ENCODE measurements around the gene RBPMS2.
"Not testable (repeated sequence)": the region's sequence is repeated elsewhere in the genome, so short reads cannot be mapped to it uniquely, and the experiment has no call there.

RBPMS2 gene

GRCh38 chr15:64751464-64751863 is 23.9 kb downstream of the RBPMS2 start:
- H3K4me3 ChIP-seq (ENCODE audit: low read depth in 1 of 2, low read length in 2 of 2): no peak overlapping the region
- H3K9me3 ChIP-seq (ENCODE audit: low read length): no peaks in the 10 kb centered on the region
- H3K36me3 ChIP-seq (ENCODE audit: insufficient read depth, low read length): peaks cover 17% of the 10 kb centered on the region
- H3K9ac ChIP-seq (ENCODE audit: low read length): no peak overlapping the region
- peaks cover 72% of the 10 kb centered on the region for H3K4me1 ChIP-seq (ENCODE audit: insufficient read depth, low read length)
- no peaks in the 10 kb centered on the region for H3K27me3 ChIP-seq (ENCODE audit: control insufficient read depth in 1 of 2, insufficient read depth in 2 of 2, low read length in 2 of 2)
- peak overlapping the region; percentile 79 for H3K27ac ChIP-seq (ENCODE audit: low read depth, low read length)

DNA sequence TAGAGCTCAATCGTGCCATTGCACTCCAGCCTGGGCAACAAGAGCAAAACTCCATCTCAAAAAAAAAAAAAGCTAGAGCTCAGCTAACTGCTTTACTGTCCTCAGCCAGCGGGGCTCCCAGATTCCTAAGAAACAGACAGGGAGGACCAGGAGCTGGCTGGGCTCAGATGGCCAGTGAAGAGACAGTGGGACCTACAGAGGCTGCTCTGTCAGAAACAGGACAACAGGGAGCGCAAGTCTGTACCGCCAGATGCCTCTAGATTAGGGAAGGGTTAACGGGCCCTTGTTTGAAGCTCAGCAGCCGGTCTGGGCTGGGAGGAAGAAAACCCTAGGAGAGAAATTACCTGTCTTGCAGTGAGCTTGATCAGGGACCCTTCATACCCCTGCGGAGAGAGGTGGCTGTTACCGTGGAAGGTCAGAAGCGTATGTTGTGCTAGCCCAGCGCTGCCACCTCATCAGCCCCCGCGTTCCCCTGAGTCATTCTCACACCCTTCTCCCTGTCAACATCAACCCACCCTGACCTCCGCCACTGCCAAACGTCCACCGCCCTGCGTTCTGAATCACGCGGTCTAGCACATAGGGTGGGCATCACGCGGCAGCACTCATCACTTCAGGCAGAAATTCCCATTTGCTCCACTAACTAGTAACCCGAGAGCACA is 25.3 kb downstream of the RBPMS2 start:
- Histone ChIP-seq H3K4me1 (ENCODE audit: insufficient read depth, low read length) (peaks cover 73% of the 10 kb centered on the region), H3K36me3 (ENCODE audit: insufficient read depth, low read length) (peaks cover 17% of the 10 kb centered on the region), H3K27me3 (ENCODE audit: control insufficient read depth in 1 of 2, insufficient read depth in 2 of 2, low read length in 2 of 2) (no peaks in the 10 kb centered on the region), H3K9me3 (ENCODE audit: low read length) (no peaks in the 10 kb centered on the region), H3K9ac (ENCODE audit: low read length) (no peak overlapping the region), H3K27ac (ENCODE audit: low read depth, low read length) (peak overlapping the region; percentile 79), H3K4me3 (ENCODE audit: low read depth in 1 of 2, low read length in 2 of 2) (no peak overlapping the region)

DNA sequence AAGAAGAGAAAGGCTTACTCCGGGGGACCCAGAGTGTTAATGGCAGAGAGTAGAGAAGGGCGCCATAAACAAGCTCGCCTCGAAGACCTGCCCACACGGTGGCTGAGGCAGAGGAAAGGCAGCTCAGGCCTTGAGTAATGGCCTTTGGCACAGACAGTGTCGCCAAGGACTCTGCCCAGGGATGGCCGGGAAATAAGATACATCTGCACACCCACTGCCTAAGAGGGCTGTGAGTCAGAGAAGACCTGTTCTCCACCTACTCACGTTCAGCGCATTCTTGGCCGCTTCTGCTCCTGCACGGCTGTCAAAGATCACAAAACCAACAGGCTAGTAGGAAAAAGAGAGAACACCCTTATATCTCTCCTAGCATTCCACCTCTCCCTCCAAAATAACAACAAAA is 26.2 kb downstream of the RBPMS2 start:
- Histone ChIP-seq H3K9ac (ENCODE audit: low read length) (no peak overlapping the region), H3K4me1 (ENCODE audit: insufficient read depth, low read length) (peaks cover 67% of the 10 kb centered on the region), H3K4me3 (ENCODE audit: low read depth in 1 of 2, low read length in 2 of 2) (no peak overlapping the region), H3K36me3 (ENCODE audit: insufficient read depth, low read length) (peaks cover 17% of the 10 kb centered on the region), H3K27ac (ENCODE audit: low read depth, low read length) (peak overlapping the region; percentile 79), H3K27me3 (ENCODE audit: control insufficient read depth in 1 of 2, insufficient read depth in 2 of 2, low read length in 2 of 2) (no peaks in the 10 kb centered on the region), H3K9me3 (ENCODE audit: low read length) (no peaks in the 10 kb centered on the region)

DNA sequence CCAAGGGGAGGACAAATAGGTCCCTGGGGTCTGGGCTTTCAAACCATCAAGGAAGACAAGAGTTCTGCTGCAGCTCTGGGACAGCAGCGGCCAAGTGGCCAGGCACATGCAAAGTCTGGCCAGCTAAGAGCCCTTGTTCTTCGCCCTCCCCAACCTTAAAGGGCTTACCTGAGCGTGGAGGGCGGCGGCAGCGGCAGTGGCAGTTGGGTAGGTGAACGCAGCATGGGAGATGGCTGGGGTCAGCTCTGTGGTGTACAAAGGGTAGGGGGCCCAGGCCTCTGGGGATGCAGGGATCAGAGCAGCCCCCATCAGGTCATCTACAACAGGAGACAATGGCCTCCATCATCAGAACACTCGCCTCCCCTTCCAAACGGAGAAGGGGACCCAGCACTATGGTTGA is 27.1 kb downstream of the RBPMS2 start:
- Histone ChIP-seq H3K4me3 (ENCODE audit: low read depth in 1 of 2, low read length in 2 of 2) (no peak overlapping the region), H3K36me3 (ENCODE audit: insufficient read depth, low read length) (peaks cover 21% of the 10 kb centered on the region), H3K9ac (ENCODE audit: low read length) (no peak overlapping the region), H3K27me3 (ENCODE audit: control insufficient read depth in 1 of 2, insufficient read depth in 2 of 2, low read length in 2 of 2) (no peaks in the 10 kb centered on the region), H3K4me1 (ENCODE audit: insufficient read depth, low read length) (peaks cover 65% of the 10 kb centered on the region), H3K27ac (ENCODE audit: low read depth, low read length) (peak overlapping the region; percentile 79), H3K9me3 (ENCODE audit: low read length) (no peaks in the 10 kb centered on the region)

DNA sequence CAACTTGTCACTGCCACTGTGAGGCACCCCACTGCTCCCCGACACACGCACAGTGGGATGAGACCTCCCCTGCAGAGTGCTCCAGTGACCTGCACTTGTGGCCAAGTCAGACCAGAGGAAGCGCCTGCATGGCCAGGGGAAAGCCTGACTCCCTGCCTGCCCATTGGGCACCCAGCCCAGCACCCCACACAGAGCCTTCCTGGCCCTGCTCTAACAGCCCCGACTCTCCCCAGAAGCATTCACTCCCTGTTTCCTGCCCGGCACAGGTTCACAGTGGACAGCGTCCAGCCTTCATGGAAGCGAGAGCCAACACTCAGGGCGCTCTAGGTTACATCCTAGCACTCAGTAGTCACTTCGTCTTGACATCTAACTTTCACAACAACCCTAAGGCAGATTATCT is 27.8 kb downstream of the RBPMS2 start:
- Histone ChIP-seq H3K27ac (ENCODE audit: low read depth, low read length) (peak overlapping the region; percentile 68), H3K9me3 (ENCODE audit: low read length) (no peaks in the 10 kb centered on the region), H3K9ac (ENCODE audit: low read length) (no peak overlapping the region), H3K4me1 (ENCODE audit: insufficient read depth, low read length) (peaks cover 67% of the 10 kb centered on the region), H3K36me3 (ENCODE audit: insufficient read depth, low read length) (peaks cover 20% of the 10 kb centered on the region), H3K27me3 (ENCODE audit: control insufficient read depth in 1 of 2, insufficient read depth in 2 of 2, low read length in 2 of 2) (no peaks in the 10 kb centered on the region), H3K4me3 (ENCODE audit: low read depth in 1 of 2, low read length in 2 of 2) (no peak overlapping the region)

GRCh38 chr15:64746921-64747320 is 28.5 kb downstream of the RBPMS2 start:
- H3K9ac ChIP-seq (ENCODE audit: low read length): no peak overlapping the region
- H3K27ac ChIP-seq (ENCODE audit: low read depth, low read length): peak overlapping the region; percentile 68
- H3K36me3 ChIP-seq (ENCODE audit: insufficient read depth, low read length): peaks cover 20% of the 10 kb centered on the region
- no peaks in the 10 kb centered on the region for H3K9me3 ChIP-seq (ENCODE audit: low read length)
- no peaks in the 10 kb centered on the region for H3K27me3 ChIP-seq (ENCODE audit: control insufficient read depth in 1 of 2, insufficient read depth in 2 of 2, low read length in 2 of 2)
- H3K4me3 ChIP-seq (ENCODE audit: low read depth in 1 of 2, low read length in 2 of 2): no peak overlapping the region
- H3K4me1 ChIP-seq (ENCODE audit: insufficient read depth, low read length): peaks cover 69% of the 10 kb centered on the region

- H3K27ac ChIP-seq (ENCODE audit: low read depth, low read length): peak overlapping the region; percentile 68
- H3K4me1 ChIP-seq (ENCODE audit: insufficient read depth, low read length): peaks cover 69% of the 10 kb centered on the region
- peaks cover 20% of the 10 kb centered on the region for H3K36me3 ChIP-seq (ENCODE audit: insufficient read depth, low read length)
- H3K4me3 ChIP-seq (ENCODE audit: low read depth in 1 of 2, low read length in 2 of 2): no peak overlapping the region
- H3K27me3 ChIP-seq (ENCODE audit: control insufficient read depth in 1 of 2, insufficient read depth in 2 of 2, low read length in 2 of 2): no peaks in the 10 kb centered on the region
- H3K9ac ChIP-seq (ENCODE audit: low read length): no peak overlapping the region
- no peaks in the 10 kb centered on the region for H3K9me3 ChIP-seq (ENCODE audit: low read length)
Observed at GRCh38 chr15:64746356-64746755, 29.0 kb downstream of the RBPMS2 start.

- Histone ChIP-seq H3K9ac (ENCODE audit: low read length) (no peak overlapping the region), H3K9me3 (ENCODE audit: low read length) (no peaks in the 10 kb centered on the region), H3K27me3 (ENCODE audit: control insufficient read depth in 1 of 2, insufficient read depth in 2 of 2, low read length in 2 of 2) (no peaks in the 10 kb centered on the region), H3K27ac (ENCODE audit: low read depth, low read length) (no peak overlapping the region), H3K4me1 (ENCODE audit: insufficient read depth, low read length) (peaks cover 72% of the 10 kb centered on the region), H3K4me3 (ENCODE audit: low read depth in 1 of 2, low read length in 2 of 2) (no peak overlapping the region), H3K36me3 (ENCODE audit: insufficient read depth, low read length) (peaks cover 17% of the 10 kb centered on the region)
Observed at GRCh38 chr15:64743691-64744090, 31.7 kb downstream of the RBPMS2 start.

GRCh38 chr15:64742921-64743320 is 32.5 kb downstream of the RBPMS2 start:
- H3K27me3 ChIP-seq (ENCODE audit: control insufficient read depth in 1 of 2, insufficient read depth in 2 of 2, low read length in 2 of 2): no peaks in the 10 kb centered on the region
- no peaks in the 10 kb centered on the region for H3K9me3 ChIP-seq (ENCODE audit: low read length)
- H3K4me1 ChIP-seq (ENCODE audit: insufficient read depth, low read length): peaks cover 72% of the 10 kb centered on the region
- H3K27ac ChIP-seq (ENCODE audit: low read depth, low read length): peak overlapping the region; percentile 97
- no peak overlapping the region for H3K4me3 ChIP-seq (ENCODE audit: low read depth in 1 of 2, low read length in 2 of 2)
- peak overlapping the region; percentile 32 for H3K9ac ChIP-seq (ENCODE audit: low read length)
- H3K36me3 ChIP-seq (ENCODE audit: insufficient read depth, low read length): peaks cover 9% of the 10 kb centered on the region

DNA sequence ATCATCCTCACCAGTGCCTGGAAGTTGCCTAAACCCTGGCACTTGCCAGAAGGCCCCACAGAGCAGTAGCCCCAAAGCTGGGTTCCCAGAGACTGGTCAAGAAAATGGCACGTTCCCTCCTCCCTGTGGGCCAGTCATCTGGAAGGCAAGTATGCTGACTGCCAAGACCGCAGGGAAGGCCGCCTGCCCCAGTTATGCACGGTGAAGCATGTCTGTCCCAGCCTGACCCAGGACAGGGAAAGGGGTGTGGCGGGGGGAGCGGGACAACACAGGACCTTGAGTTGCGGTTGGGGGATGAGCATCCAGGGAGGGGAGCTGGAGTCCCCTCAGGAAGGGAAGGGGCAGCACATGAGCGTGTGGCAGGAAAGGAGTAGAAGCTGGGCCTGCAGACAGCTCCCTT is 33.0 kb downstream of the RBPMS2 start:
- H3K9me3 ChIP-seq (ENCODE audit: low read length): no peaks in the 10 kb centered on the region
- peaks cover 69% of the 10 kb centered on the region for H3K4me1 ChIP-seq (ENCODE audit: insufficient read depth, low read length)
- peak overlapping the region; percentile 97 for H3K27ac ChIP-seq (ENCODE audit: low read depth, low read length)
- no peaks in the 10 kb centered on the region for H3K27me3 ChIP-seq (ENCODE audit: control insufficient read depth in 1 of 2, insufficient read depth in 2 of 2, low read length in 2 of 2)
- peak overlapping the region; percentile 6 for H3K9ac ChIP-seq (ENCODE audit: low read length)
- peaks cover 8% of the 10 kb centered on the region for H3K36me3 ChIP-seq (ENCODE audit: insufficient read depth, low read length)
- no peak overlapping the region for H3K4me3 ChIP-seq (ENCODE audit: low read depth in 1 of 2, low read length in 2 of 2)

- peaks cover 63% of the 10 kb centered on the region for H3K4me1 ChIP-seq (ENCODE audit: insufficient read depth, low read length)
- not testable (repeated sequence) for H3K36me3 ChIP-seq (ENCODE audit: insufficient read depth, low read length); H3K9me3 ChIP-seq (ENCODE audit: low read length); H3K27me3 ChIP-seq (ENCODE audit: control insufficient read depth in 1 of 2, insufficient read depth in 2 of 2, low read length in 2 of 2); H3K4me3 ChIP-seq (ENCODE audit: low read depth in 1 of 2, low read length in 2 of 2)
- peak overlapping the region; percentile 97 for H3K27ac ChIP-seq (ENCODE audit: low read depth, low read length)
- peak overlapping the region; percentile 6 for H3K9ac ChIP-seq (ENCODE audit: low read length)
Observed at GRCh38 chr15:64741708-64742107, 33.7 kb downstream of the RBPMS2 start.
